ENCODE results near the gene MUTYH.
"Not testable (repeated sequence)": the region's sequence is repeated elsewhere in the genome, so short reads cannot be mapped to it uniquely, and the experiment has no call there.

MUTYH gene

DNA sequence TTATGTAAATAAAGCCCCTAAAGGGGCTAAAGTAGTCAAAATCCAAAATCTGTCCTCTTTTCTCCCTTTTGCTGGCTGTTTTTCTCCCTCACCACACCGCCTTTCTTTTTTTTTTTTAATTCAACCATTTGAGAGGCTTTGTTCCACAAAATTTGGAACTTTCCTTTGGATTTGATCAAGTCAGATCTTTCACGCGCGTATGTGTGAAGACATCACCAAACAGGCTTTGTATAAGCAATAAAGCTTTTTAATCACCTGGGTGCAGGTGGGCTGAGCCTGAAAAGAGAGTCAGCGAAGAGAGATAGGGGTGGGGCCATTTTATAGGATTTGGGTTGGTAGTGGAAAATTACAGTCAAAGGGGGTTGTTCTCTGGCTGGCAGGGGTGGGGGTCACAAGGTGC lies 18.8 kb downstream of the MUTYH start:
- DNase-seq (ENCODE audit: low spot score) = no peak

DNA sequence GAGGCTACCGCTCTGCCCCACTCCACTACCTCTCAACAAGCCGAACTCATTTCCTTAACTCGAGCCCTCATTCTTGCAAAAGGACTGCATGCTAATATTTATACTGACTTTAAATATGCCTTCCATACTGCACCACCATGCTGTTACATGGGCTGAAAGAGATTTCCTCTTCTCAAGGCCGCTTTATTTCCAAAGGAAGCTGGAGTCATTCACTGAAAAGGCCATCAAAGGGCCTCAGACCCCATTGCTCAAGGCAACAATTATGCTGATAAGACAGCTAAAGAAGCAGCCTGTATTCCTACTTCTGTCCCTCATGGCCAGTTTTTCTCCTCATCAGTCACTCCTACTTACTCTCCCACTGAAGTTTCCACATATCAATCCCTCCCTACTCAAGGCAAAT lies 20.5 kb downstream of the MUTYH start:
- no peak for DNase-seq (ENCODE audit: low spot score)

DNA sequence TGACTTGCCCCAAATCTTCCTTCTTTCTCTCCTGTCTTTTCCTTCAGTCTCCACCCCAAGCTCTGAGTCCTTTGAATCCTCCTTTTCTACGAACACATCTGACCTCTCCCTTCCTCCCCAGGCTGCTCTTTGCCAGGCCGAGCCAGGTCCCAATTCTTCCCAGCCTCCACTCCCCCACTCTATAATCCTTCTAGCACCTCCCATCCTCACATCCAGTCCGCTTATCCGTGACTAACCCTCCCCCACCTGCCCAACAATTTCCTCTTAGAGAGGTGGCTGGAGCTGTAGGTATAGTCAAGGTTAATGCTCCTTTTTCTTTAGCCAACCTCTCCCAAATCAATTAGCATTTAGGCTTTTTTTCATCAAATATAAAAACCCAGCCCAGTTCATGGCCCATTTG lies 23.1 kb downstream of the MUTYH start:
- no peak for DNase-seq (ENCODE audit: low spot score)

DNA sequence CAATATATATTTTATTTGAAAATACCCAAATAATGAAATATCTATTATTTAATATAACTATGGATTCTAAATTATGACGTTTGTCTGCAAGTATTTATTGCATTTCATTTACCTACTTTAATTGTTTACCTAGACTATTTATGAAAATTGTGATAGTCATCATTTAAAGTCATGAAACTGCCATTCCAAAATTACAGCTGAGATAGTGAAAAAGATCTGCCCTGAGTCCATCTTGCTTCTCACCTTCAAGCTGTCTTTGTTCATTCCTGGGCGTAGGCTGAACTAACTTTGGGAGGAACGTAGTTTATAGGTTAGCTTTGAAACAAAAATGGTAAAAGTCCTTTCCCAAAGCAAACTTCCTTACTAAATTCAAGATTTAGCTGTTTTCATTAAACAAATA lies 26.0 kb downstream of the MUTYH start:
- DNase-seq (ENCODE audit: low spot score) = no peak

DNA sequence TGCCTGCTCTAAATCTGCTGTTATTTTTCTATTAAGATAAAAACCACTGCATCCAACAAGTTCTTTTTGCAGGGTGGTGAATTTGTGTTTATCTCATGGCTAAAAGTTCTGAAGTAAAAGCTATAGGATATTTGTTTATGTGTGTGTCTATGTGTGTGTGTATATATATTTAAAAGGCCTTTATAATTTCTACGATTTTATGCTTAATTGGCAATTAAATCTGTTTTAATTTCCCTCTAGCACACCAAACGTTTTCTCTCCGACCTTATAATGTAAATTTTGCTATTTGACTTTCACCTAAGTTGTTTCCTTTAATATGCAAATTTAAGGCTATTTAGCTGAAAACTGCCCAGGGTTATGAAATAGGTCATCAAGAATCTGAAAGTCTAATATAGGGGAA lies 33.3 kb downstream of the MUTYH start:
- DNase-seq (ENCODE audit: low spot score) = no peak

DNA sequence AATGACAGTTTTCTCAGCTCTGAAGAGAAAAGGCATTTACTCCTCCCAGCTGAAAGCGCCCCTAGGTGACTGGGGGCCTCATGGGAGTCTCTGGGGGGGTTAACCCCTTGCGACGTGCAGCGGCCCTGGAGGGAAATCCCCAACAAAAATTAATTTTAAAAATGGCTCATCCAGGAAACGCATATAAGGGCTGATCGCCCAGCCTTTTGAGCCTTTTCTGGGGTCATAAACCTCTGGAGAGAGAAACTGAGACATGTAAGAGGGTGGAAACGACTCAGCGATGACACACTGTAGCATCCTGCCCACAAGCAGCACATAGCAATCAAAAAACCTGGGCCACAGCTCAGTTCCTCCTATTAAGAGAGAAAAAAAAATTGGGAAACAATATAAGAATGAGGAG lies 33.9 kb downstream of the MUTYH start:
- peak; percentile 54 for DNase-seq (ENCODE audit: low spot score)

DNA sequence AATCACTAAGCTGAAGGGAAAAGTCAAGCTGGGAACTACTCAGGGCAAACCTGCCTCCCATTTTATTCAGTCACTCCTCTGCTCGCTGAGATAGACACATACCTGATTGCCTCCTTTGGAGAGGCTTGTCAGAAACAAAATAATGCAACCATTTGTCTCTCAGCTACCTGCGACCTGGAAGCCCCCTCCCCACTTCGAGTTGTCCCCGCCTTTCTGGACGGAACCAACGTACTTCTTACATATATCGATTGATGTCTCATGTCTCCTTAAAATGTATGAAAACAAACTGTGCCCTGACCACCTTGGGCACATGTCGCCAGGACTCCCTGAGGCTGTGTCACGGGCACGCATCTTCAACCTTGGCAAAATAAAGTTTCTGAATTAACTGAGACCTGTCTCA lies 35.0 kb downstream of the MUTYH start:
- no peak for DNase-seq (ENCODE audit: low spot score)

DNA sequence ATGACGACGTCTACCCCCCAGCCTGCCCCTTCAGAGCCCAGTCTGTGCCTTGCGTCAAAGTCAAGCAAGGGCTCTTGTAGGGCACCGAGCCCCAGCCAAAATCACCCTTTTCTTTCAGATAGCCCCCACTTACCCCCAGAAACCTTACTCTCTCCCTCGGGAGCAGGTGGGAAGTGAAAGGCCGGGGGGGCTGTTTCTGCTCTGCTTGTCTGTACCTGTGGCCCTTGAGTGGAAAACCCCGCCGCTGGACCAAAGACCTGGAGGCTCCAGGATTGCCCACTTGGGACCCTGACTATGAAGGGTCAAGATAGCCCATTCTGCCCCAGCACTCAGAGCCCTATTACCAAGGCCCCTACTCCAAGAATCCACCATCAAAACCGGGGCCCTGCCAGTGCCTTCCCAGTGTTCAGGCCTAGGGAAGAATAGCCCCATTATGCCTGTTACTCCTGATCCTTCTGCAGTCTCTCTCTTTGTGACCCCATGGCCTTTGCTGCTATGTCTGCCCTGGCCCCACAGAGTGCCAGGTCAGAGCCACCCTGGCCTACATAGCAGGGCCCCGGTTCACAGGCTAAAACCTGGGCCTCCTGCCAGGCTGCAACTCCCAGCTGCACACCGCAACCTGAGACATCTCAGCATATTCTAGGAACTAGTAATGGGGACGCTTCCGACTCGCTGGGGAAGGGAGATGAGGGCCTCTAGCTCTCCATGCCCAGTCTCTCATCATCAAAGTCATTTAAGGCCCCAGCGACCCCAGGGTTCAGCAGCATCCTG lies 35.7 kb downstream of the MUTYH start:
- DNase-seq (ENCODE audit: low spot score) = no peak

DNA sequence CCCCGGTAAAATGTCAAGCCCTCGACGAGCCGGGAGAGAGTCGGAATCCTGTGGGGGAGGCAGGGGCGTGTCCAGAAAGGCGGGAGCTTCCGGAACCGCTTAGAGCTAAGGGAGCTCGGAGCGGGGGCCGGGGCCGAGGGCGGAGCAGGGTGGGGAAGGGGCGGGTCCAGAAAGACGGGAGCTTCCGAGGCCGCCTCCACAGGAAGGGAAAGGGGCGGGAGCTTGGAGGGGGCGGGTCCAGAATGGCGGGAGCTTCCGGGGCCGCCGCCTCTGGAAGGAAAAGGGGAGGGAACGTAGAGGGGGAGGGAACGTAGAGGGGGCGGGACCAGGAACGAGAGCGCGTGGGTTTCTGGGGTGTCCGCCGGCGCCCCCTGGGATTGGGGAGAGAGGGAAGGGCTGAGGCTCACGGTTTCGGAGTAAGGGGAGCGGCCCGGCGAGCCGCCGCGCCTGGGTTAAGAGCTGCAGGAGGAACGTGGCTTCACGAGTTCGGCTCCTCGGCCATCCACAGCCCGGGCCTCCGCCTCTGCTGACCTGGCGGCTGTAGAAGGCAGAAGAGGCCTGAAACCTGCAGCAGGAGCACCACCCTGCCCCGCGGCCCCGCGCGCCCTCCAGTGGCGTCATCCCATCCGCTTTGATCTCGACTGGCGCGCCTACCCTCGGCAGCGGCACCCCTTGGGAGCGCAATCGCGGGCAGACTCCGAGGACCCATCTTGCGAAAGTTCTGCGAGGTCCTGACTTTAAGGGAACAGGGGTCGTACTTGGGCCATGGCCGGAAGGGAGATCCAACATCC lies 36.5 kb downstream of the MUTYH start:
- DNase-seq (ENCODE audit: low spot score) = peak; percentile 99

DNA sequence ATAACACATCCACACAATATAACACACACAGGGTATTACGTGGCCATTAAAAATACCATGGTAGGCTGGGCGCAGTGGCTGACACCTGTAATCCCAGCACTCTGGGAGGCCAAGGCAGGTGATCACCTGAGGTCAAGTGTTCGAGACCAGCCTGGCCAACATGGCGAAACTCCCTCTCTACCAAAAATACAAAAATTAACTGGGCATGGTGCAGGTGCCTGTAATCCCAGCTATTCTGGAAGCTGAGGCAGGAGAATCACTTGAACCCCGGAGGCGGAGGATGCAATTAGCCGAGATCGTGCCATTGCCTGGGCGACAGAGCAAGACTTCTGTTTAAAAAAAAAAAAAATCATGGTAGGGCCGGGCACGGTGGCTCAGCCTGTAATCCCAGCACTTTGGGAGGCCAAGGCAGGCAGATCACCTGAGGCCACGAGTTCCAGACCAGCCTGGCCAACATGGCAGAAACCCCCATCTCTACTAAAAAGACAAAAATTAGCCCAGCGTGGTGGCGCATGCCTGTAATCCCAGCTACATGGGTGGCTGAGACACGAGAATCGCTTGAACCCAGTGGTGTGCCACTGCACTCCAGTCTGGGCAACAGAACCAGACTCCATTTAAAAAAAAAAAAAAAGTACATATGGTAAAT lies 37.6 kb downstream of the MUTYH start:
- DNase-seq (ENCODE audit: low spot score) = no peak

DNA sequence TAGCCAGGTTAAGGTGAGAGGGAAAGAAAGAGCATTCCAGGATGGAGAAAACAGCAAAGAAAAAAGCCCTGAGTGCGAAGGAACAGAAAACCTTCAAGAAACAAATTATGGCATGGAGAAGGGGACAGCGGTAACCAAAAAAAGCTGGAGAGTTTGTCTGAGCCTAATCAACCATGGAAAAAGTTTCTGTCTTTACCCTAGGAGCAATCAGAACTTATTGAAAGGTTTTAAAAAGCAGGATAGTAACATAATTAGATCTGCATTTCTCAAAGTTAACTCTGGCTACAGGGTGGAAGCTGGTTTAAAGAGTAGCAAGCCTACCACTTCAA lies 39.6 kb downstream of the MUTYH start:
- no peak for DNase-seq (ENCODE audit: low spot score)

DNA sequence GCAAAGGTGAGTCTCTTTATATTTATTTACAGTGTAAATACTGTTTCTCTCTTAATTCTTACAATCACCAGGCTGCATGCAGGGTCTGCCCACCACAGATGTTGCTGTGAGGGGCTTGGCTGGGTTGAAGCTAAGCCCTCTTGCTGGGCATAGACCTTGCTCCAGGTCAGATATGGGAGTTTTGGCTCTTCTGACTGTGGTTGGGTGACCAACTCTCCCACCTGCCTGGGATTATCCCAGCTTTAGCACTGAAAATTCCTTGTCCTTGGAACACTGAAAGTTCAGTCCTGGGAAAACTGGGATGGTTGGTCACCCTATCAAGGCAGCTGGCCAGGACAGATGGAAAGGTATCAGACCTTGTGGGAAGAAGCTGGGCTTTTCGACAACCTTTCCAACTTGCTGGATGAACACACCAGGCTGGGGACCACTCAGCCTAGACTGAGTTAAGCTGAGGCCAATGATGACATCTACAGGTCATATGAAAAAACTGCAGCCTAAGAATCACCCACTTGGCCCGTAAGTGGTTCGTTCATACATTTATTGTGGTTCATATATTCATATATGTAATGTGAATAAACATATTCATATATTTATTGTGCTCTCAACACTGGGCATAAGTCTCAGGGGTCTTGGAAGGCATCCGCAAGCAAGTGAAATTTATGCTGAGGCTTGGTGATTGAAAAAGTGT lies 40.1 kb downstream of the MUTYH start:
- DNase-seq (ENCODE audit: low spot score) = peak; percentile 69

DNA sequence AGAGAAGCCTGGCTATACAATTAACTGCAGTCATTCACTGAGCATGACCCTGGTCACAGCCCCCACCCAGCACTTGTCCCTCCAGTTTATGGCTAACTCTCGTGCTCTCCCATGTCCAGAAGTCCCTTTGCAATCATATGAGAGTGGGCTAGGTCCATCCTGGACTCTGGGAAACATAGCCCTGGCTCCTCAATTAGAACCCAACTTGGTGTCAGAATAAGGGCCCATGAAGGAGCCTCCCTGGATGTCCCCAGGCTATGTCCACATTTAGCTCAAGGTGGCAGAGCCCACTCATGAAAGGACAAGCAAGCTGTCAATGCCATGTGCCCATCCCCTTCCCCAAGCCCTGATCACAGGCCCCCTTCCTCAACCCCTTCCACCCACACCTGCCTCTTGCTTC lies 40.9 kb downstream of the MUTYH start:
- DNase-seq (ENCODE audit: low spot score) = no peak

DNA sequence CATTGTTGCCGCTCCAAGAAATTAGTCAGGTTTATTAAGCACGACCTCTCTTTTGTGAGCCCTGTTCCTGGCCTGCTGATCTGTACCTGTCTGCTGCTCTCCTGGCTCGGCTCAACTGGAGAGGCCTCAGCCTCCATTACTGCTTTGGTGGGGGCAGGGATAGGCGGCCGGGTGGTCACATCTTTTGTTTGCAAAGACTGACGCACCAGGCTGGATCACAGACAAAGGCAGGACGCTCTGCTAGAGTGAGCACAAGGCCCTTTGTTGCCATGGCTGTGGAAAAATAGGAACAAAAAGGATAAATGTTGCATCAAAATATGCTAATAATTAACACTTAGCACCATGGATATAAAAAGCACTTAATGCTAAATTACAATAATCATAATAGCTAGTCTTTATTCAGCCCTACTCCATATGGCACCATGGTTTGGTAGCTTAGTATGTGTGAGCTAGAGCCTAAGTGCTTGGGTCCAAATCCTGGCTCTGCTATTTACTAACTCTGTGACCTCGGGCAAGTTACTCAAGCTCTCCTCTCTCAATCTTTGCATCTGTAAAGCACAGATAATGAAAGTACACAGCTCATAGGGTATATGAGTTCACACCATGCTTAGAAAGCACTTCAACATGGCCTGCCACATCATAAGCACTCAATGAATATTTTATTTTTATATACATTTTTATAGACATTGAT lies 42.4 kb downstream of the MUTYH start:
- no peak for DNase-seq (ENCODE audit: low spot score)

DNA sequence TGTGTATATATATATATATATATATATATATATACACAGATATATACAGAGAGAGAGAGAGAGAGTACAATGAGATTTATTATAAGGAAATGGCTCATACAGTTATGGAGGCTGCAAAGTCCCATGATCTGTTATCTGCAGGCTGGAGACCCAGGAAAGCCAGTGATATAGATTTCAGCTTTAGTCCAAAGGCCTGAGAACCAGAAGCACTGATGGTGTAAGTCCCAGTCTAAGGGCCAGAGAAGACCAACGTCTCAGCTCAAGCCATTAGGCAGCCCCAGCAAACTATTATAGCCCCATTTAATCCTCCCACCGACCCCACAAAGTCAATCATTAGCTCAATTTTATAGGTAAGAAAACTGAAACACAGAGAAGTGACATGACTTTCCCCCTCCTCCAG lies 48.5 kb downstream of the MUTYH start:
- no peak for DNase-seq (ENCODE audit: low spot score)

DNA sequence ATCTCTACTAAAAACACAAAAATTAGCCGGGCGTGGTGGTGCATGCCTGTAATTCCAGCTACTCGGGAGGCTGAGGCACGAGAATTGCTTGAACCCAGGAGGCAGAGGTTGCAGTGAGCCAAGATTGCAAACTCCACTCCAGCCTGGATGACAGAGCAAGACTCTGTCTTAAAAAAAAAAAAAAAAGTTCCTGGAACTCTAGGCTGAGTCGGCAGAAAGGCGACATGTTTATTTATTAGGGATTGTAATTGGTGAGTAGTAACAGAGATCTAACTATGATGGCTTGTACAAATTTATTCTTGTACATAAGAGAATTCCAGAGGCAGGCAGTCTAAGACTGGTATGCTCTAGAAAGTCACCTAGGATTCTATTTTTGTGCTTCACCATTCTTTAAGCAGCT lies 49.2 kb downstream of the MUTYH start:
- DNase-seq (ENCODE audit: low spot score) = not testable (repeated sequence)

DNA sequence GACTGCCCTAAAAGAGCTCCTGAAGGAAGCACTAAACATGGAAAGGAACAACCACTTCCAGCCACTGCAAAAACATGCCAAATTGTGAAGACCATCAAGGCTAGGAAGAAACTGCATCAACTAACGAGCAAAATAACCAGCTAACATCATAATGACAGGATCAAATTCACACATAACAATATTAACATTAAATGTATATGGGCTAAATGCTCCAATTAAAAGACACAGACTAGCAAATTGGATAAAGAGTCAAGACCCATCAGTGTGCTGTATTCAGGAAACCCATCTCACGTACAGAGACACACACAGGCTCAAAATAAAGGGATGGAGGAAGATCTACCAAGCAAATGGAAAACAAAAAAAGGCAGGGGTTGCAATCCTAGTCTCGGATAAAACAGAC lies 53.7 kb downstream of the MUTYH start:
- not testable (repeated sequence) for DNase-seq (ENCODE audit: low spot score)

DNA sequence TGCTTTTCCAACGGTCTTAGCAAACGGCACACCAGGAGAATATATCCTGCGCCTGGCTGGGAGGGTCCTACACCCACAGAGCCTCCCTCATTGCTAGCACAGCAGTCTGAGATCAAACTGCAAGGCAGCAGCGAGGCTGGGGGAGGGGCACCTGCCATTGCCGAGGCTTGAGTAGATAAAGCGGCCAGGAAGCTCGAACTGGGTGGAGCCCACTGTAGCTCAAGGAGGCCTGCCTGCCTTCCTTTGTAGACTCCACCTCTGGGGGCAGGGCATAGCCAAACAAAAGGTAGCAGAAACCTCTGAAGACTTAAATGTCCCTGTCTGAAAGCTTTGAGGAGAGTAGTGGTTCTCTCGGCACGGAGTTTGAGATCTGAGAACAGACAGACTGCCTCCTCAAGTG lies 55.4 kb downstream of the MUTYH start:
- not testable (repeated sequence) for DNase-seq (ENCODE audit: low spot score)

DNA sequence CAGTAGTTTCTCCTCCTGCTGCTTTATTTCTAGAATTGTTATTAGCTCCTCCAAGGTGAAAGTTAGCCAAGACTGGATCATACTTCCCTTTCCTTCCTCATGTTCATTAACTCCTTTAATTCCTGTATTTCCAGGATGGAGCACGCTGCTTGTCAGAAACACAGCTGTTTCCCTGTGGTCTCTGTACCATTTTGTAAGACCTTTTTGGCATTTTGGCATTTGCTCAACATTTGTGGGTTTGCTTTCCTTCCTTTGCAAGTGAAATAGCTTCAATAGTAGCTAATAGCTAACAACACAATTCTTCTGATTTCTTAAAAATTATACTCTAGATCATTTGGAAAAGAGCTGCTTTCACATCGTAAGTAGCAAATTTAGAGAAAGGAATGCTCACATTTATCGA lies 57.9 kb downstream of the MUTYH start:
- DNase-seq (ENCODE audit: low spot score) = no peak

All from activated CD4-positive, alpha-beta T cell treated with anti-CD3 and anti-CD28 coated beads, Interleukin-2, Interleukin-4, amounts not matched to agents 100 ng/mL and 50 ng/mL, durations not matched to agents 16 hours and 8 hours (primary cell).